HEK293T (cell line): Measurements from ENCODE around the gene AR.

ENCODE experiments used
- SUZ12 ChIP-seq: fragments of 450-650 bp; IDR thresholded peaks from 2 replicates; pipeline ENCODE4 v1.6.1; 2016; ENCODE audit warnings: mild to moderate bottlenecking
- TARDBP ChIP-seq: fragments of 450-650 bp; IDR thresholded peaks from 2 replicates; pipeline ENCODE4 v1.6.1; 2016
- ZNF384 ChIP-seq: fragments of 450-650 bp; IDR thresholded peaks from 2 replicates; pipeline ENCODE4 v1.6.1; 2016

- TF ChIP-seq ZNF384 (no peak), TARDBP (no peak), SUZ12 (no peak)
Observed at GRCh38 chrX:67624325-67624724, 80.5 kb downstream of the AR start.
